ENCODE results near the gene AGAP2.

AGAP2 gene

GRCh38 chr12:57738661-57739237, at the start of gene AGAP2:
Gene AGAP2, minus strand, starts transcription at chr12:57738742. Its CDS starts 496 bp downstream, at chr12:57738246.
- Histone ChIP-seq H3K36me3 (ENCODE audit: insufficient read depth, low read depth, low read length) (no peaks in the 10 kb centered on the region), H3K4me1 (ENCODE audit: insufficient read depth, low read length) (peaks cover 3% of the 10 kb centered on the region; the same call in 1 of the 2 replicates), H3K4me3 (ENCODE audit: low read length) (peak within 1 kb of the TSS; percentile 65; the same call in 1 of the 2 replicates), H3K27me3 (ENCODE audit: insufficient read depth, low read length) (peaks cover 100% of the 10 kb centered on the region), H3K9ac (ENCODE audit: low read depth, low read length) (no peak within 1 kb of the TSS), H3K9me3 (ENCODE audit: insufficient read depth, low read depth, low read length) (no peaks in the 10 kb centered on the region), H3K27ac (ENCODE audit: low read length) (no peak within 1 kb of the TSS)

GRCh38 chr12:57783861-57784260, 45.3 kb upstream of the AGAP2 start:
- no peaks in the 10 kb centered on the region for H3K4me1 ChIP-seq (ENCODE audit: insufficient read depth, low read length)
- H3K36me3 ChIP-seq (ENCODE audit: insufficient read depth, low read depth, low read length) = peaks cover 46% of the 10 kb centered on the region
- no peak overlapping the region for H3K27ac ChIP-seq (ENCODE audit: low read length)
- no peaks in the 10 kb centered on the region for H3K27me3 ChIP-seq (ENCODE audit: insufficient read depth, low read length)
- H3K9ac ChIP-seq (ENCODE audit: low read depth, low read length) = no peak overlapping the region
- no peak overlapping the region for H3K4me3 ChIP-seq (ENCODE audit: low read length)
- no peaks in the 10 kb centered on the region for H3K9me3 ChIP-seq (ENCODE audit: insufficient read depth, low read depth, low read length)

DNA sequence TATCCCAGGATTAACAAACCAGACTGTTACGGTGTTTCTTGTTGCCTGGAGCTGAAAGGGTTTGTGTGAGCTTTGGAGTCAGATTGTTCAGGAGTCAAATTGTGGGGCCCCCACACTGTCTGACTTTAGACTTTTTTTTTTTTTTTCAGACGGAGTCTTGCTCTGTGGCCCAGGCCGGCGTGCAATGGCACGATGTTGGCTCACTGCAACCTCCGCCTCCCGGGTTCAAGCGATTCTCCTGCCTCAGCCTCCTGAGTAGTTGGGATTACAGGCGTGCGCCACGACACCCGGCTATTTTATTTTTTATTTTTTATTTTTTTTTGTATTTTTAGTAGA, 44.9 kb upstream of the AGAP2 start:
- peaks cover 42% of the 10 kb centered on the region for H3K36me3 ChIP-seq (ENCODE audit: insufficient read depth, low read depth, low read length)
- peak overlapping the region; percentile 93 for H3K9ac ChIP-seq (ENCODE audit: low read depth, low read length)
- H3K27ac ChIP-seq (ENCODE audit: low read length) = no peak overlapping the region
- H3K4me3 ChIP-seq (ENCODE audit: low read length) = peak overlapping the region; percentile 100
- H3K27me3 ChIP-seq (ENCODE audit: insufficient read depth, low read length) = no peaks in the 10 kb centered on the region
- H3K9me3 ChIP-seq (ENCODE audit: insufficient read depth, low read depth, low read length) = no peaks in the 10 kb centered on the region
- no peaks in the 10 kb centered on the region for H3K4me1 ChIP-seq (ENCODE audit: insufficient read depth, low read length)

- Histone ChIP-seq H3K9me3 (ENCODE audit: insufficient read depth, low read depth, low read length) (no peaks in the 10 kb centered on the region), H3K27ac (ENCODE audit: low read length) (no peak within 1 kb of the TSS), H3K4me1 (ENCODE audit: insufficient read depth, low read length) (no peaks in the 10 kb centered on the region), H3K36me3 (ENCODE audit: insufficient read depth, low read depth, low read length) (peaks cover 37% of the 10 kb centered on the region), H3K4me3 (ENCODE audit: low read length) (peak within 1 kb of the TSS; percentile 100), H3K9ac (ENCODE audit: low read depth, low read length) (peak within 1 kb of the TSS; percentile 93), H3K27me3 (ENCODE audit: insufficient read depth, low read length) (no peaks in the 10 kb centered on the region)
Measured at GRCh38 chr12:57782608-57783465, 44.3 kb upstream of the AGAP2 start, which contains the start of gene TSFM. Gene TSFM, plus strand, starts transcription at chr12:57782787. Its CDS starts 15 bp downstream, at chr12:57782802.

DNA sequence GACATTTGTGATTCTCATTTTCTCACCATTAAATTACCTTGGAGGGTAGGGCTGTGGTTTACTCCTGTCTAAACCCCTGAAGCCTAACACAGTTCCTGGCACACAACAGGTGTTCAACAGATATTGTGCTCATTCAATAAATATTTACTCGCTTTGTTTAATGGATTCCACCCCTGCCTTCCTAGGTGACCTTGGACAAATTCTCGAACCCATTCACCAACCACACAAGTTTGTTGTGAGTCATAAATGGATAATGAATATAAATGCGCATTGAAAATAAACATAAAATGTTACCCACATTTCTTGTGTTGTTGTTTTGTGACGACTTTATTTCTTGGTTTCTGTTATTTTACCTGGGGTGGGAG, 43.7 kb upstream of the AGAP2 start:
- H3K27me3 ChIP-seq (ENCODE audit: insufficient read depth, low read length) = no peaks in the 10 kb centered on the region
- no peaks in the 10 kb centered on the region for H3K9me3 ChIP-seq (ENCODE audit: insufficient read depth, low read depth, low read length)
- peak overlapping the region; percentile 100; the same call in 1 of the 2 replicates for H3K4me3 ChIP-seq (ENCODE audit: low read length)
- no peak overlapping the region for H3K27ac ChIP-seq (ENCODE audit: low read length)
- H3K9ac ChIP-seq (ENCODE audit: low read depth, low read length) = no peak overlapping the region
- peaks cover 31% of the 10 kb centered on the region for H3K36me3 ChIP-seq (ENCODE audit: insufficient read depth, low read depth, low read length)
- no peaks in the 10 kb centered on the region for H3K4me1 ChIP-seq (ENCODE audit: insufficient read depth, low read length)

- no peak overlapping the region for H3K4me3 ChIP-seq (ENCODE audit: low read length)
Measured at GRCh38 chr12:57781801-57782200, 43.3 kb upstream of the AGAP2 start.

GRCh38 chr12:57781244-57781643, 42.7 kb upstream of the AGAP2 start:
- Histone ChIP-seq H3K9ac (ENCODE audit: low read depth, low read length) (no peak overlapping the region), H3K27ac (ENCODE audit: low read length) (no peak overlapping the region), H3K4me1 (ENCODE audit: insufficient read depth, low read length) (no peaks in the 10 kb centered on the region), H3K4me3 (ENCODE audit: low read length) (no peak overlapping the region), H3K9me3 (ENCODE audit: insufficient read depth, low read depth, low read length) (no peaks in the 10 kb centered on the region), H3K36me3 (ENCODE audit: insufficient read depth, low read depth, low read length) (peaks cover 21% of the 10 kb centered on the region), H3K27me3 (ENCODE audit: insufficient read depth, low read length) (no peaks in the 10 kb centered on the region)

More at GRCh38 chr12:57781801-57782200, 43.3 kb upstream of the AGAP2 start:
- Histone ChIP-seq H3K9me3 (ENCODE audit: insufficient read depth, low read depth, low read length) (no peaks in the 10 kb centered on the region), H3K4me1 (ENCODE audit: insufficient read depth, low read length) (no peaks in the 10 kb centered on the region), H3K27me3 (ENCODE audit: insufficient read depth, low read length) (no peaks in the 10 kb centered on the region), H3K27ac (ENCODE audit: low read length) (no peak overlapping the region), H3K9ac (ENCODE audit: low read depth, low read length) (no peak overlapping the region), H3K36me3 (ENCODE audit: insufficient read depth, low read depth, low read length) (peaks cover 26% of the 10 kb centered on the region)

GRCh38 chr12:57780284-57780897, 41.8 kb upstream of the AGAP2 start:
- Histone ChIP-seq H3K4me1 (ENCODE audit: insufficient read depth, low read length) (no peaks in the 10 kb centered on the region), H3K27me3 (ENCODE audit: insufficient read depth, low read length) (no peaks in the 10 kb centered on the region), H3K27ac (ENCODE audit: low read length) (no peak overlapping the region), H3K4me3 (ENCODE audit: low read length) (no peak overlapping the region), H3K9ac (ENCODE audit: low read depth, low read length) (no peak overlapping the region), H3K9me3 (ENCODE audit: insufficient read depth, low read depth, low read length) (no peaks in the 10 kb centered on the region), H3K36me3 (ENCODE audit: insufficient read depth, low read depth, low read length) (peaks cover 12% of the 10 kb centered on the region; the same call in 1 of the 2 replicates)

DNA sequence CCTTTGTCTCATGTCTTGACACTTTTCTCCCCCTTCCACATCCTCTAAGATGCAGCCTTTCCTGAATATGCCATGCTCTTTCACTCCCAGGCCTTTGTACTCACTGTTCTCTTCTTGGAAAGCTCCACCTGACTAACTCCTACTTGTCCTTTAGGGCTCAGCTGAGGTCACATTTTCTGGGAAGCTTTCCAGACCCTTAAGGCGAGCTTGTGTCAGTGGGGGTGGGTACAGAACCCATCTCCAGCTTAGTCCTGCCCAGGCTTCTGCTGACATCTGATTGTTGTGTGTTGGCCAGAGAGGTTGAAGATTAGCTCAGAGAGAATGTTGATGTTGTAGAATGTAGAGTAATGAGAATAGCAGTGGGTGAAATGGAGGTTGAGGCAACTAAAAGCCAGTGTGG, 41.2 kb upstream of the AGAP2 start:
- Histone ChIP-seq H3K27me3 (ENCODE audit: insufficient read depth, low read length) (no peaks in the 10 kb centered on the region), H3K4me3 (ENCODE audit: low read length) (no peak overlapping the region), H3K9ac (ENCODE audit: low read depth, low read length) (no peak overlapping the region), H3K4me1 (ENCODE audit: insufficient read depth, low read length) (no peaks in the 10 kb centered on the region), H3K36me3 (ENCODE audit: insufficient read depth, low read depth, low read length) (peaks cover 8% of the 10 kb centered on the region; the same call in 1 of the 2 replicates), H3K27ac (ENCODE audit: low read length) (no peak overlapping the region), H3K9me3 (ENCODE audit: insufficient read depth, low read depth, low read length) (no peaks in the 10 kb centered on the region)

GRCh38 chr12:57777911-57778310, 39.4 kb upstream of the AGAP2 start:
- H3K36me3 ChIP-seq (ENCODE audit: insufficient read depth, low read depth, low read length) = no peaks in the 10 kb centered on the region
- H3K4me1 ChIP-seq (ENCODE audit: insufficient read depth, low read length) = no peaks in the 10 kb centered on the region
- no peak overlapping the region for H3K4me3 ChIP-seq (ENCODE audit: low read length)
- H3K9ac ChIP-seq (ENCODE audit: low read depth, low read length) = no peak overlapping the region
- H3K9me3 ChIP-seq (ENCODE audit: insufficient read depth, low read depth, low read length) = no peaks in the 10 kb centered on the region
- H3K27me3 ChIP-seq (ENCODE audit: insufficient read depth, low read length) = peaks cover 8% of the 10 kb centered on the region; the same call in 1 of the 2 replicates
- no peak overlapping the region for H3K27ac ChIP-seq (ENCODE audit: low read length)

DNA sequence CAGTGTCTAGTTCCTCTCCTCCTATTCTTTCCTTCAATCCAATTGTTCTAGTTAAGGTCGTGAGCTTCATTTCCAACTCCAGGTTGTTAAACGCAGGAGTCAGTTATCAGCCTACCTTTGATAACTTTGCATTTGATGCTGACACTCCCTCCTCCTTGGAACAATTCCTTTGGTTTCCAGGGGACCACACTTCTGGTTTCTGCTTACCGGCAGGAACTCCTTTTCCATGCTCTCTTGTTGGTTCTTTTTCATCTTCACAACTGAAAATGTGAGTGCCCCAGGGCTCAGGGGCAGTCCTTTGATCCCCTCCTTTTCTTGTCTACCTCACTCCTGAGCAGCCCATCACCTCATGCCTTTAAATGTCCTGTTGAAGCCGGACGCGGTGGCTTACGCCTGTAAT, 38.8 kb upstream of the AGAP2 start:
- Histone ChIP-seq H3K9me3 (ENCODE audit: insufficient read depth, low read depth, low read length) (no peaks in the 10 kb centered on the region), H3K4me3 (ENCODE audit: low read length) (no peak overlapping the region), H3K27me3 (ENCODE audit: insufficient read depth, low read length) (peaks cover 10% of the 10 kb centered on the region; the same call in 1 of the 2 replicates), H3K36me3 (ENCODE audit: insufficient read depth, low read depth, low read length) (no peaks in the 10 kb centered on the region), H3K9ac (ENCODE audit: low read depth, low read length) (no peak overlapping the region), H3K27ac (ENCODE audit: low read length) (no peak overlapping the region), H3K4me1 (ENCODE audit: insufficient read depth, low read length) (no peaks in the 10 kb centered on the region)
